GM21723 (cell line): Measurements from ENCODE around the gene ITPK1.
"Not testable (repeated sequence)": the region's sequence is repeated elsewhere in the genome, so short reads cannot be mapped to it uniquely, and the experiment has no call there.

Experiments
- ATAC-seq: cut with Tn5 transposase; IDR thresholded peaks from one replicate; pipeline ENCODE4 v1.9.1; 2021; ENCODE audit warnings: mild to moderate bottlenecking, moderate library complexity; ENCODE audit not compliant: unreplicated experiment

The ITPK1 gene

DNA sequence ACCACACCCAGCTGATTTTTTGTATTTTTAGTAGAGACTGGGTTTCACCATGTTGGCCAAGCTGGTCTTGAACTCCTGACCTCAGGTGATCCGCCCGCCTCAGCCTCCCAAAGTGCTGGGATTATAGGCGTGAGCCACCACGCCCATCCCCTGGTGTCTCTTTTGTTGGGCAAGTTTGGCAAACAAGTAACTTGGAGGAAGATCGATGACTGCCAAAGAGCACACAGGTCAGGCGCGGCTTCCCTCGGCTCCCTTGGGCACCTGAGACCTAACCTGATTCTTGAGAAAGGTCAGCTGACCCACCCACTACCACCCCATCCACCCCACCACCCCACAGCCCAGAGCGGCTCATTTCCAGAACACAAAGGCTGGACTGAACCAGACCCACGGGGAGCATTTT, 9.9 kb downstream of the ITPK1 start:
- ATAC-seq = not testable (repeated sequence)

DNA sequence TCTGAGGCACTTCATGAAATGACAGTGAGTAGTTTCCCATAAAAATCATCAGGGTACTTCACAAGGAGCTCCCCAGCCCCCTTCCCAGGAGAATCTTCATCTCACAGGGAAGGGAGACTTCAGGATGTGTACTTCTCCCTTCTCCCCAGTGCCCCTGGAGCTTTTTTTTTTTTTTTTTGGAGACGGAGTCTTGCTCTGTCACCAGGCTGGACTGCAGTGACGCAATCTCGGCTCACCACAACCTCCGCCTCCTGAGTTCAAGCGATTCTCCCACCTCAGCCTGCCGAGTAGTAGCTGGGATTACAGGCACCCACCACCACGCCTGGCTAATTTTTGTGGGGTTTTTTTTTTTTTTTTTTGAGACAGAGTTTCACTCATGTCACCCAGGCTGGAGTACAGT, 10.4 kb downstream of the ITPK1 start:
- ATAC-seq = no peak

- ATAC-seq = no peak
Observed at GRCh38 chr14:93104961-93105360, 10.8 kb downstream of the ITPK1 start.

DNA sequence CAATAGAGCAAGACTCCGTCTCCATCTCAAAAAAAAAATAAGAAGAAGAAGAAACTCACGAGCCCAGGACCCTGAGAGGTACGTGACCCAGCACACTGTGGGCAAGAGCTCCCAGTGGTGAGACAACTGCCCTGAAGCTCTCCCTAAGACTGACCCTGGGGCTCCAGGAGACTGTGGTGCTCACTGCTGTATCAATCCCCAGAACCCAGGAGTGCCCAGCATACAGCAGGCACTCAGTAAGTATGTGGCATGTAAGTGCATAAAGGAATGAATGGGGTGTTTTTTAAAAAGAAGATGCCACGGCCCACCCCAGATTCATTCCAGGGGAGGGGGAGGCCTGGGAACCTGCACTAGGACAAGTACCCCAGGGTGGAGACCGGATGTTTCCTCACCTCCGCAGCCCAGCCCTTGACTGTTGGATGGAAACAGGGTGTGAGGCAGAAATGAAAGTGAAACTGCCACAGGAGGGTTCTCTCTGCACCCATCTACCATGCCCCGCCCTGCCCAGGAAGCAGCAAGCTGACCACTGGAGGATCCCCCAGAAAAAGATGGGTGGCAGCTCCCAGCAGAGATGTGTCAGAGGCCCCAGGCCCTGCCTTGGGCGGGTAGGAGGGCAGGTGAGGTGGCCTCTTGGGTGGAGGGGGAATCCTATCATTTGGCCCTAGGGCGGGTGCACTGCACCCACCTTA, 12.2 kb downstream of the ITPK1 start:
- ATAC-seq = peak; percentile 87

GRCh38 chr14:93102141-93102540, 13.6 kb downstream of the ITPK1 start:
- ATAC-seq = no peak

- no peak for ATAC-seq
Observed at GRCh38 chr14:93101181-93101580, 14.5 kb downstream of the ITPK1 start.

GRCh38 chr14:93100570-93100969, 15.2 kb downstream of the ITPK1 start:
- ATAC-seq = no peak

DNA sequence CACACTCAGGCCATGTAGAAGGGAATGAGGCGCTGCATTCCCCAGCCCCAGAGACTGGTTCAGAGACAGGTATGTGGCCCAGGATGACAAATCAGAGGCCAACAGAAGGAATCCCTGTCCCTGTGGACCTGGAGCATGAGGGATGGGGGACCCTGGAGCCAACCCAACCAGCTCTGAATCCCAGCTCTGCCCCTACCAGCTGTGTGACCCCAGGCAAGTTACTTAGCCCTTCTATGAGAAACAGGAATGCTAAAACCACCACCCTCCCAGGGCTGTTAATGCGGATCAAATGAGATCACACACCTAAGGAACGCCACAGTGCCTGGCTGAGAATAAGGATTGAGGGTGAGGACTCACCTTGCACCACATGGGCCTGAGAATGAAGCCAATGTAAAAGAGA, 15.6 kb downstream of the ITPK1 start:
- no peak for ATAC-seq

GRCh38 chr14:93099643-93100042, 16.1 kb downstream of the ITPK1 start:
- ATAC-seq = no peak

- no peak for ATAC-seq
Observed at GRCh38 chr14:93099196-93099595, 16.5 kb downstream of the ITPK1 start.

- no peak for ATAC-seq
Observed at GRCh38 chr14:93096691-93097322, 18.9 kb downstream of the ITPK1 start.

DNA sequence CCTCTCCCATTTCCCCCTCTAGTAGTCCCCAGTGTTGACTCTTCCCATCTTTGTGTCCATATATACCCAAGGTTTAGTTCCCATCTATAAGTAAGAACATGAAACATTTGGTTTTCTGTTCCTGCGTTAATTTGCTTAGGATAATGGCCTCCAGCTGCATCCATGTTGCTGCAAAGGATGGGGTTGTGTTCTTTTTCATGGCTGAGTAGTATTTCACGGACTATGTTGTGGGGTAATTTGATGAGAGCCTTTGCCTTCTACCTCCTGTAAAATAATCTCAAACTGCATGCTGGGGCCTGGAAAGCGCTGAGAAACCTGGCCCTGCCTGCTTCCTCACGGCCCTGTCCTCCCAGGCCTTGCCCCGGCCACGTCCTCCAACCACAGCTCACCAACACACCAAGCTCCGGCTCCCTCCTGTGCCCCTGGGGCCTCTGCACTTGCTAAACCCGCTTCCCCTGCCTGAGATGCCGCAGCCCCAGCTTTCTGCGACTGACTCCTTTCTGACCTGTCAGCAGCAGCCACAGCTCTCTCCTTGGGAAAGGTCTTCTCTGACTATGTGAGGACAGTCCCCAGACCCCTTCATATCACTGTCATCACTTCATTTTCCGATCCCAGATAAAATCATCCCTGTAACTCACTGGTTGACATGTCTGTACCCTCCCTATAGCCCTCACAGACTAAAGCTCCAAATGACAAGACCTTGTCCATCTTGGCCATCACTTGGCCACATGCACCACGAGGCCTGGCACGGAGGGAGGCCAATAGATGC, 19.8 kb downstream of the ITPK1 start:
- no peak for ATAC-seq

DNA sequence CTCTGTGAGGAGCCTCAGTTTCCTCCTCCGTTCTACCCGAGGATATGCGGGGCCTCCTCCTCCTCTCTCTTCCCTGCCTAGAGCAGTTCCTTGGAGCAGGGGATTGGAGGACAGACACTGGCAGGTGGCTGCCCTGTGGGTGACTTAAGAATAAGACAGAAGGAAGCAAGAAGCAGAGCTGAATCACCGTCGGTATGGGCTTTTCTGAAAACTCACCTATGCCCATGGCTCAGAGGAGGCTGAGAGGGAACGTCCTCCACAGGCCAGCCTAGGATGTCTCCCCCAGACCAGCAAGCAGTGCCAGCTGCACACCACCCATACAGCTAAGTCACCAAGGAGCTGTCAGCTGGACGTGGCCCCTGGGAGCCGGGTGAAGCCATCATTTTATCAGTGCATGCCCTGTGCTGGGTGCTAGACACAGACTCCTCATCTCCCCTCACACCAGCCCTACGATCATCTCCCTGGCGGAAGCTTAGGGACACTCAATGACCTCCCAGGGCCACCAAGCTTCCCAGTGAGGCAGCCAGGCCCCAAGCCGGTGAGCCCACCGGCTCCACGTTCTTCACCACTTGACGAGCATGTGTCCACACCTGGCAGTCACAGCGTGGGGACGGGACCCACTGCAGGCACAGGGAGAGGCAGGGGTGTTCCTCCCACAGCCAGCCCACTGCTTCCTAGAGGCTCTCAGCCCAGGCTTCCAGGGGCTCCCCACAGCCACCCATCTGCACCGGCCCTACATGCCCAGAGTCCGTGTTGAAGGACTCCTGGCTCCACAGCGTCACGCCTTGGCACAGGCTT, 21.4 kb downstream of the ITPK1 start:
- ATAC-seq = no peak

DNA sequence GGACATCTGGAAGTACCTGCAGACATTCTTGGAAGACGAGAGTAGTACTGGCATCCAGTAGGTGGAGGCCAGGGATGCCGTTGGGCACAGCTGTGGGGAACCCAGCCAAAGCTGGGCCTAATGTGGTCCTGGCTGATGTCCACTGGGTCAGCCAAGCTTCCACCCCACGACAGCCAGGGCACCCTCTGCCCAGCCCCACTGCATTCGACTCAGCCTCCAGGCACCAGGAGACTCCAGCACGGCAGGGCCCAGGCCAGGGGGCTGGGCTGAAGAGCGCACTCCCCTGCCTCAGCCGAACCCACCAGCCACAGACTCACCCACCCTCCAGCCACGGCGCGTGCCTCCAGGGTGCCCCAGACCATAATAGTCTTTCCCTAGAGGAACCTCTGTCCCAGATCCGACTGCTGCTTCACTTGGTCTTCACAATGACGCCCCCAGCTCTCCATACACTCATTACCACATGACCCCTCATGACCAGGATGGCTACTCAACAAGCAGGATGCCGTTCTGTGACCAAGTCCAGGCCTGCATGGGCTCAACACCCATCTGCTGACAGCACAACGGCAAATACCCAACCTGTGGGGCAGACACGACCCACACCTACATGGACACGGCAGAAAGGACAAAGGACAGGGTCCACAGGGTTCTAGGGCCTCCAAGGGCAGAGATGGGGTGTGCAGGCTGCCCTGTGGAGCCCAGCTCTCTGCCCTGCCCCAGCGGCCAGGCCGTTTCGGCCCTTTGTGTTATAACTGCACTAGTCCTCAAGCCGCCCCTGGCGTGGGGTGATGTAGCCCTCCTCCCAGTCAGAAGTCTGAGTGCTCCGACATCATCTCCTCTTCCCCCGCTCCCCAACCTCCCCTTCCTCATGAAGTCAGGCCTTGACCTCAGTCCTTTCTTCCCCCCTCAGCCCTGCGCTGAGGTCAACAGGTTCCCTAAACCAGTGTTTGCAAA, 22.8 kb downstream of the ITPK1 start:
- no peak for ATAC-seq

GRCh38 chr14:93091666-93092065, 24.1 kb downstream of the ITPK1 start:
- ATAC-seq = no peak

GRCh38 chr14:93090826-93091555, 24.7 kb downstream of the ITPK1 start:
- ATAC-seq = no peak

- no peak for ATAC-seq
Observed at GRCh38 chr14:93089521-93090269, 26.0 kb downstream of the ITPK1 start.

- ATAC-seq = peak; percentile 66
Observed at GRCh38 chr14:93086441-93087055, 29.2 kb downstream of the ITPK1 start.
